ENCODE results near the gene KRTAP4-8.

KRTAP4-8 gene

DNA sequence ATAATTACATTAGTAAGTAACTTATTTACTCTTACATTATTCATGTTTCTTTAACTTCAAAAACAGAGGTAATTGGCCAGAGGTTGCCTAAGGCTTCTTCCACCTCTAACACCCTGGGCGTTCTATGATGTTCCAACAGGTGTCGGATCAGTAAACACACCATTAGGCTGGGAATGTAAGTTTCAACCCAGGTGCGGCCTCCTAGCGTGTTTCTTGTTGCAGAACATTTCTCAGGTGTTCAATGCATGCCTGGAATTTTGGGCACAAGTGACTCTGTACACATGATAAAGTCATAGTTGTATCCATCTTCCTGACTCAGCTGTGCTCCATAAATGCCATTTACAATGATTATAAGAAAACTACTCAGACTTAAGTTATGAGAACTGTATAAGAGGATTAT lies 43.9 kb downstream of the KRTAP4-8 start:
- Histone ChIP-seq H2BK15ac (ENCODE audit: low read depth, poor library complexity, severe bottlenecking) (no peak overlapping the region), H4K8ac (ENCODE audit: low read length) (no peak overlapping the region), H2BK120ac (ENCODE audit: low read depth, low read length) (no peak overlapping the region), H3K9ac (ENCODE audit: low read length) (no peak overlapping the region), H2AK5ac (ENCODE audit: low read length, severe bottlenecking) (no peak overlapping the region), H3K27ac (ENCODE audit: low read length, poor library complexity, severe bottlenecking) (no peak overlapping the region), H3K79me1 (replicated peaks; ENCODE audit: low read length, poor library complexity, severe bottlenecking) (no peaks in the 10 kb centered on the region), H3K18ac (ENCODE audit: low read depth in 1 of 2, low read length in 2 of 2) (no peak overlapping the region), H3K4ac (ENCODE audit: low read depth in 1 of 2, low read length in 2 of 2) (no peak overlapping the region), H2AFZ (ENCODE audit: low read depth, low read length) (no peak overlapping the region), H3K36me3 (ENCODE audit: control insufficient read depth in 1 of 2, insufficient read depth in 2 of 2, low read depth in 1 of 2, low read length in 2 of 2) (no peaks in the 10 kb centered on the region), H2BK12ac (ENCODE audit: low read length in 2 of 2) (no peak overlapping the region), H3K27me3 (ENCODE audit: control insufficient read depth in 1 of 2, insufficient read depth in 1 of 2, low read length in 2 of 2) (no peaks in the 10 kb centered on the region), H3K4me2 (ENCODE audit: low read length, poor library complexity, severe bottlenecking) (no peak overlapping the region), H3K9me3 (ENCODE audit: control insufficient read depth, low read length) (no peaks in the 10 kb centered on the region), H3K4me1 (ENCODE audit: control insufficient read depth, insufficient read depth, low read depth, low read length) (peaks cover 2% of the 10 kb centered on the region), H3K23ac (ENCODE audit: low read length in 2 of 2) (no peak overlapping the region), H3K4me3 (ENCODE audit: insufficient read depth in 1 of 2, low read depth in 1 of 2, low read length in 2 of 2) (no peak overlapping the region), H4K91ac (ENCODE audit: low read length) (no peak overlapping the region), H2BK5ac (ENCODE audit: low read depth, low read length, poor library complexity, severe bottlenecking) (no peak overlapping the region), H3K14ac (ENCODE audit: low read length in 2 of 2) (no peak overlapping the region)
- WGBS = 93% methylated on average over 4 of the region's 4 CpGs
- no peak for DNase-seq

DNA sequence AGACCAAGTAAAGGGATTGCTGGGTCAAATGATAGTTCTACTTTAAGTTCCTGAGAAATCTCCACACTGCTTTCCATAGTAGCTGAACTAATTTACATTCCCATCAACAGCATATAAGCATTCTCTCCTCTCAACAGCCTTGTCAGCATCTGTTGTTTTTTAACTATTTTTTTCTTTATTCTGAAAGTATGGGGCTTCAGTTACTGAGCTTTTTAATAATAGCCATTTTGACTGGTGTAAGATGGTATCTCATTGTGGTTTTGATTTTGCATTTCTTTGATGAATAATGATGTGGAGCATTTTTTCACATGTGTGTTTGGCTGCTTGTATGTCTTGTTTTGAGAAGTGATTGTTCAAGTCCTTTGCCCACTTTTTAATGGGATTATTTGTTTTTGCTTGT lies 45.4 kb downstream of the KRTAP4-8 start:
- Histone ChIP-seq H2BK120ac (ENCODE audit: low read depth, low read length) (no peak overlapping the region), H3K14ac (ENCODE audit: low read length in 2 of 2) (no peak overlapping the region), H3K4me1 (ENCODE audit: control insufficient read depth, insufficient read depth, low read depth, low read length) (peaks cover 5% of the 10 kb centered on the region), H2AK5ac (ENCODE audit: low read length, severe bottlenecking) (no peak overlapping the region), H4K91ac (ENCODE audit: low read length) (no peak overlapping the region), H3K79me1 (replicated peaks; ENCODE audit: low read length, poor library complexity, severe bottlenecking) (no peaks in the 10 kb centered on the region), H3K4ac (ENCODE audit: low read depth in 1 of 2, low read length in 2 of 2) (no peak overlapping the region), H3K4me2 (ENCODE audit: low read length, poor library complexity, severe bottlenecking) (no peak overlapping the region), H3K27me3 (ENCODE audit: control insufficient read depth in 1 of 2, insufficient read depth in 1 of 2, low read length in 2 of 2) (no peaks in the 10 kb centered on the region), H3K9me3 (ENCODE audit: control insufficient read depth, low read length) (no peaks in the 10 kb centered on the region), H3K27ac (ENCODE audit: low read length, poor library complexity, severe bottlenecking) (no peak overlapping the region), H3K9ac (ENCODE audit: low read length) (no peak overlapping the region), H3K36me3 (ENCODE audit: control insufficient read depth in 1 of 2, insufficient read depth in 2 of 2, low read depth in 1 of 2, low read length in 2 of 2) (no peaks in the 10 kb centered on the region), H2AFZ (ENCODE audit: low read depth, low read length) (no peak overlapping the region), H2BK5ac (ENCODE audit: low read depth, low read length, poor library complexity, severe bottlenecking) (no peak overlapping the region), H3K4me3 (ENCODE audit: insufficient read depth in 1 of 2, low read depth in 1 of 2, low read length in 2 of 2) (no peak overlapping the region), H2BK15ac (ENCODE audit: low read depth, poor library complexity, severe bottlenecking) (no peak overlapping the region), H3K23ac (ENCODE audit: low read length in 2 of 2) (no peak overlapping the region), H4K8ac (ENCODE audit: low read length) (no peak overlapping the region), H2BK12ac (ENCODE audit: low read length in 2 of 2) (no peak overlapping the region), H3K18ac (ENCODE audit: low read depth in 1 of 2, low read length in 2 of 2) (no peak overlapping the region)
- DNase-seq = no peak

DNA sequence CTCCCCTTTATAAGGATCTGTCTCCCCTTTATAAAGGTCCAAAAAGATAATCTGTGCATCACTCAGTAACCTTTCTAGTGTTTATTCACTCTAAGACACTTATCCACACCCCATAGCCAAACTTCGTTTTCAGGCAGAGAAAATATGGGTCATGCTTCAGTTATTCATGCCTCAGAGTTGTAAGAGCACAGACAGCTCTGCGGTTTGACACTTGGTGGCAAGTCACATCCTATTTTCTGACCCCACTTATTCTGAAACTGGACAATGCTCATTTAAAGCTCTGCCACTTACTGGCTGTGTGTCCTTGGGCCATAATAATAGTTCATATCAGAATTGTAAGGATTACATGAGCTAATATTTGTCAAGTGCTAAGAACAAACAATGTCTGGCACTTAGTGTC lies 48.8 kb downstream of the KRTAP4-8 start:
- H3K4me3 ChIP-seq (ENCODE audit: insufficient read depth in 1 of 2, low read depth in 1 of 2, low read length in 2 of 2) = no peak overlapping the region

DNA sequence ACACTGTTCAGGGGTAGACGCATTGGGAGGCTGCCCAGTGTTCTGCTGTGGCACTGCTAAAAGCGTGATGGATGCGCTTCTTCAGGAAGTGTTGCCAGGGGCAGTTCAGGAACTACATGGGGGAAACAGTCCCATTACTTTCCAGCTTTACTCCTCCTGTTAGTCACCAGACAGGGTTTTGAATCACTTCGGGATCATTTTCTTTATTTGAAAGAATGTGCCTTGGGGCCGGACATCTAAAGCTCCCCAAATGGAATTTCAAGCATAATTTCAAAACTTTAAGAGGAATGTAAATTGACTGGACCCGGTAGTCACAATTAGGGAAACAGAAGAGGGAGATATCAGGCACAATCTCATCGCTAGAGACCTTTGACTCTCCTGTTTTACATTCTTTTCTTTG lies 49.5 kb downstream of the KRTAP4-8 start:
- H3K4me2 ChIP-seq (ENCODE audit: low read length, poor library complexity, severe bottlenecking) = no peak overlapping the region
- H3K4me1 ChIP-seq (ENCODE audit: control insufficient read depth, insufficient read depth, low read depth, low read length) = peaks cover 8% of the 10 kb centered on the region
- WGBS = 54% methylated on average over 6 of the region's 7 CpGs
- no peaks in the 10 kb centered on the region for H3K79me1 ChIP-seq (replicated peaks; ENCODE audit: low read length, poor library complexity, severe bottlenecking)
- peak; percentile 31 for DNase-seq
- no peak overlapping the region for H2BK120ac ChIP-seq (ENCODE audit: low read depth, low read length)
- H2AFZ ChIP-seq (ENCODE audit: low read depth, low read length) = no peak overlapping the region
- peak overlapping the region; percentile 7 for H3K9ac ChIP-seq (ENCODE audit: low read length)
- no peak overlapping the region for H4K8ac ChIP-seq (ENCODE audit: low read length)
- H3K36me3 ChIP-seq (ENCODE audit: control insufficient read depth in 1 of 2, insufficient read depth in 2 of 2, low read depth in 1 of 2, low read length in 2 of 2) = no peaks in the 10 kb centered on the region
- no peak overlapping the region for H3K14ac ChIP-seq (ENCODE audit: low read length in 2 of 2)
- no peak overlapping the region for H3K23ac ChIP-seq (ENCODE audit: low read length in 2 of 2)
- H3K9me3 ChIP-seq (ENCODE audit: control insufficient read depth, low read length) = no peaks in the 10 kb centered on the region
- no peak overlapping the region for H3K4me3 ChIP-seq (ENCODE audit: insufficient read depth in 1 of 2, low read depth in 1 of 2, low read length in 2 of 2)
- no peak overlapping the region for H2BK15ac ChIP-seq (ENCODE audit: low read depth, poor library complexity, severe bottlenecking)
- H2BK5ac ChIP-seq (ENCODE audit: low read depth, low read length, poor library complexity, severe bottlenecking) = no peak overlapping the region
- H4K91ac ChIP-seq (ENCODE audit: low read length) = no peak overlapping the region
- no peak overlapping the region for H3K4ac ChIP-seq (ENCODE audit: low read depth in 1 of 2, low read length in 2 of 2)
- H3K18ac ChIP-seq (ENCODE audit: low read depth in 1 of 2, low read length in 2 of 2) = no peak overlapping the region
- no peak overlapping the region for H2BK12ac ChIP-seq (ENCODE audit: low read length in 2 of 2)
- H3K27me3 ChIP-seq (ENCODE audit: control insufficient read depth in 1 of 2, insufficient read depth in 1 of 2, low read length in 2 of 2) = no peaks in the 10 kb centered on the region
- peak overlapping the region; percentile 50 for H2AK5ac ChIP-seq (ENCODE audit: low read length, severe bottlenecking)
- H3K27ac ChIP-seq (ENCODE audit: low read length, poor library complexity, severe bottlenecking) = peak overlapping the region; percentile 57

More for the DNA sequence above, 48.8 kb downstream of the KRTAP4-8 start:
- H2AK5ac ChIP-seq (ENCODE audit: low read length, severe bottlenecking) = no peak overlapping the region
- H3K9me3 ChIP-seq (ENCODE audit: control insufficient read depth, low read length) = no peaks in the 10 kb centered on the region
- peak overlapping the region; percentile 7 for H3K9ac ChIP-seq (ENCODE audit: low read length)
- no peak overlapping the region for H2BK12ac ChIP-seq (ENCODE audit: low read length in 2 of 2)
- H4K91ac ChIP-seq (ENCODE audit: low read length) = no peak overlapping the region
- H3K4me2 ChIP-seq (ENCODE audit: low read length, poor library complexity, severe bottlenecking) = peak overlapping the region; percentile 3
- no peak overlapping the region for H4K8ac ChIP-seq (ENCODE audit: low read length)
- H3K79me1 ChIP-seq (replicated peaks; ENCODE audit: low read length, poor library complexity, severe bottlenecking) = no peaks in the 10 kb centered on the region
- no peaks in the 10 kb centered on the region for H3K27me3 ChIP-seq (ENCODE audit: control insufficient read depth in 1 of 2, insufficient read depth in 1 of 2, low read length in 2 of 2)
- no peak overlapping the region for H2BK5ac ChIP-seq (ENCODE audit: low read depth, low read length, poor library complexity, severe bottlenecking)
- H3K4me1 ChIP-seq (ENCODE audit: control insufficient read depth, insufficient read depth, low read depth, low read length) = peaks cover 8% of the 10 kb centered on the region
- H3K36me3 ChIP-seq (ENCODE audit: control insufficient read depth in 1 of 2, insufficient read depth in 2 of 2, low read depth in 1 of 2, low read length in 2 of 2) = no peaks in the 10 kb centered on the region
- H3K4ac ChIP-seq (ENCODE audit: low read depth in 1 of 2, low read length in 2 of 2) = no peak overlapping the region
- peak; percentile 78 for DNase-seq
- no peak overlapping the region for H2BK120ac ChIP-seq (ENCODE audit: low read depth, low read length)
- no peak overlapping the region for H2BK15ac ChIP-seq (ENCODE audit: low read depth, poor library complexity, severe bottlenecking)
- no peak overlapping the region for H3K18ac ChIP-seq (ENCODE audit: low read depth in 1 of 2, low read length in 2 of 2)
- peak overlapping the region; percentile 57 for H3K27ac ChIP-seq (ENCODE audit: low read length, poor library complexity, severe bottlenecking)
- no peak overlapping the region for H3K23ac ChIP-seq (ENCODE audit: low read length in 2 of 2)
- H3K14ac ChIP-seq (ENCODE audit: low read length in 2 of 2) = no peak overlapping the region
- 20% methylated on average over 2 of the region's 2 CpGs for WGBS
- no peak overlapping the region for H2AFZ ChIP-seq (ENCODE audit: low read depth, low read length)

Data from mesenchymal stem cell (in vitro differentiated cells and primary cell).